GOT3 (cell line): ENCODE data around the gene SHE.

ENCODE experiments used
- DNase-seq: peaks from one replicate; lab custom pipeline; 2025; ENCODE audit warnings: mixed read lengths; lab: John Stamatoyannopoulos, UW

The SHE gene

GRCh38 chr1:154478639-154479038 is 23.6 kb downstream of the SHE start:
- DNase-seq = no peak

- no peak for DNase-seq
Measured at GRCh38 chr1:154478013-154478412, 24.2 kb downstream of the SHE start.

- DNase-seq = no peak
Measured at GRCh38 chr1:154476791-154477190, 25.4 kb downstream of the SHE start.

- no peak for DNase-seq
Measured at GRCh38 chr1:154474802-154475201, 27.4 kb downstream of the SHE start.

- DNase-seq = no peak
Measured at GRCh38 chr1:154471304-154471703, 30.9 kb downstream of the SHE start.

GRCh38 chr1:154469844-154470560 is 32.2 kb downstream of the SHE start:
- DNase-seq = no peak

- DNase-seq = no peak
Measured at GRCh38 chr1:154468535-154469250, 33.5 kb downstream of the SHE start.

GRCh38 chr1:154467434-154468102 is 34.6 kb downstream of the SHE start:
- no peak for DNase-seq

- DNase-seq = no peak
Measured at GRCh38 chr1:154466921-154467417, 35.2 kb downstream of the SHE start.

GRCh38 chr1:154466206-154466605 is 36.0 kb downstream of the SHE start:
- no peak for DNase-seq

GRCh38 chr1:154465621-154466195 is 36.5 kb downstream of the SHE start:
- DNase-seq = no peak

GRCh38 chr1:154463512-154463990 is 38.7 kb downstream of the SHE start:
- no peak for DNase-seq

GRCh38 chr1:154460695-154461260 is 41.4 kb downstream of the SHE start:
- no peak for DNase-seq

GRCh38 chr1:154459080-154459479 is 43.1 kb downstream of the SHE start:
- DNase-seq = no peak

GRCh38 chr1:154456631-154457030 is 45.6 kb downstream of the SHE start:
- DNase-seq = no peak

GRCh38 chr1:154454386-154455120 is 47.7 kb downstream of the SHE start:
- DNase-seq = no peak

GRCh38 chr1:154453574-154454352 is 48.4 kb downstream of the SHE start:
- DNase-seq = no peak

- no peak for DNase-seq
Measured at GRCh38 chr1:154453161-154453560, 49.1 kb downstream of the SHE start.

- no peak for DNase-seq
Measured at GRCh38 chr1:154448331-154448811, 53.8 kb downstream of the SHE start.

GRCh38 chr1:154446789-154447188 is 55.4 kb downstream of the SHE start:
- no peak for DNase-seq
